Panc1 (cell line): Measurements from ENCODE around the gene STK16.

Experiments
- CTCF ChIP-seq: fragments of 450-650 bp; IDR thresholded peaks from 2 replicates; pipeline ENCODE4 v1.5.1; 2017; ENCODE audit warnings: mild to moderate bottlenecking
- POLR2AphosphoS5 ChIP-seq: IDR thresholded peaks from 2 replicates; pipeline ENCODE4 v1.6.1; 2012; ENCODE audit warnings: mild to moderate bottlenecking, low read depth, low read length, moderate library complexity
- REST ChIP-seq, 2 experiments: IDR thresholded peaks; 2 replicates each; pipeline ENCODE4 v1.6.1; 2011 to 2012; ENCODE audit warnings: low read depth in 2 of 2, control low read depth in 1 of 2, low read length in 1 of 2, mild to moderate bottlenecking in 1 of 2, moderate library complexity in 1 of 2; ENCODE audit not compliant: insufficient read depth in 1 of 2
- SIN3A ChIP-seq: IDR thresholded peaks from 2 replicates; pipeline ENCODE4 v1.6.1; 2012; ENCODE audit warnings: low read depth, mild to moderate bottlenecking, low read length, moderate library complexity, borderline replicate concordance; ENCODE audit not compliant: insufficient read depth
- TCF7L2 ChIP-seq: IDR thresholded peaks from 2 replicates; pipeline ENCODE4 v1.6.1; 2011; ENCODE audit warnings: mild to moderate bottlenecking, low read depth, low read length, inconsistent platforms

- no peak for TF ChIP-seq CTCF
- no peak for TF ChIP-seq REST (IDR thresholded peaks at IDR 0.05; ENCODE audit: insufficient read depth in 1 of 2, low read depth in 2 of 2, low read length in 1 of 2)
- no peak for TF ChIP-seq POLR2AphosphoS5
- no peak for TF ChIP-seq SIN3A
- no peak for TF ChIP-seq TCF7L2
Measured at GRCh38 chr2:219216535-219216915, 28.8 kb upstream of the STK16 start.
